Body of pancreas (tissue), 4 donors: ENCODE data around the gene AP3M1.

Experiments used
- POLR2A ChIP-seq, 3 donors: fragments of 450-650 bp; IDR thresholded peaks; one replicate each; pipeline ENCODE4 v1.6.1; 2016; ENCODE audit warnings: antibody characterized with exemption in 3 of 3, mild to moderate bottlenecking in 2 of 3
- TF ChIP-seq, protein P1 (sequence below), 7 experiments: fragments of 450-650 bp in 4 of 7; fragments of 200-600 bp in 3 of 7; sonication (generic) in 3 of 7; IDR thresholded peaks; one replicate each; pipeline ENCODE4 v1.5.1; 2016 to 2019; ENCODE audit warnings: antibody characterized with exemption in 7 of 7

GRCh38 chr10:74107391-74107790 is 43.2 kb downstream of the AP3M1 start:
- TF ChIP-seq, protein P1, sequence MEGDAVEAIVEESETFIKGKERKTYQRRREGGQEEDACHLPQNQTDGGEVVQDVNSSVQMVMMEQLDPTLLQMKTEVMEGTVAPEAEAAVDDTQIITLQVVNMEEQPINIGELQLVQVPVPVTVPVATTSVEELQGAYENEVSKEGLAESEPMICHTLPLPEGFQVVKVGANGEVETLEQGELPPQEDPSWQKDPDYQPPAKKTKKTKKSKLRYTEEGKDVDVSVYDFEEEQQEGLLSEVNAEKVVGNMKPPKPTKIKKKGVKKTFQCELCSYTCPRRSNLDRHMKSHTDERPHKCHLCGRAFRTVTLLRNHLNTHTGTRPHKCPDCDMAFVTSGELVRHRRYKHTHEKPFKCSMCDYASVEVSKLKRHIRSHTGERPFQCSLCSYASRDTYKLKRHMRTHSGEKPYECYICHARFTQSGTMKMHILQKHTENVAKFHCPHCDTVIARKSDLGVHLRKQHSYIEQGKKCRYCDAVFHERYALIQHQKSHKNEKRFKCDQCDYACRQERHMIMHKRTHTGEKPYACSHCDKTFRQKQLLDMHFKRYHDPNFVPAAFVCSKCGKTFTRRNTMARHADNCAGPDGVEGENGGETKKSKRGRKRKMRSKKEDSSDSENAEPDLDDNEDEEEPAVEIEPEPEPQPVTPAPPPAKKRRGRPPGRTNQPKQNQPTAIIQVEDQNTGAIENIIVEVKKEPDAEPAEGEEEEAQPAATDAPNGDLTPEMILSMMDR (IDR thresholded peaks at IDR 0.05), result no peak
- no peak for TF ChIP-seq POLR2A (IDR thresholded peaks at IDR 0.05)
